ENCODE measurements around the gene VWA7. TPM values are rescaled to one million over a fixed set of nuclear protein-coding genes. Genes with fewer than 3 reads are reported as not detected.

The VWA7 gene
- total RNA-seq, 2 donors from 2014 or later = 0.64 to 0.95 TPM

- peak overlapping the region; percentile 41 for H3K27ac Mint-ChIP-seq
- Histone ChIP-seq H3K27me3 (ENCODE audit: control insufficient read depth, insufficient read depth, low read length, poor library complexity, severe bottlenecking) (no peaks in the 10 kb centered on the region), H3K27ac (ENCODE audit: low read depth, low read length) (no peak overlapping the region), H3K36me3 (ENCODE audit: control insufficient read depth, insufficient read depth, low read length) (no peaks in the 10 kb centered on the region), H3K9ac (ENCODE audit: extremely low read depth, low read length, poor library complexity, severe bottlenecking) (no peak overlapping the region), H3K4me3 (ENCODE audit: low read length) (no peak overlapping the region), H3K4me1 (ENCODE audit: control insufficient read depth, insufficient read depth, low read length) (no peaks in the 10 kb centered on the region), H3K9me3 (ENCODE audit: control insufficient read depth, low read length) (no peaks in the 10 kb centered on the region)
- H3K27me3 Mint-ChIP-seq (ENCODE audit: insufficient read depth) = no peaks in the 10 kb centered on the region
- H3K9me3 Mint-ChIP-seq = no peaks in the 10 kb centered on the region
- H3K4me1 Mint-ChIP-seq = peaks cover 18% of the 10 kb centered on the region
- 92 to 100% methylated on average over 3 to 9 of the region's 9 CpGs for WGBS, 2 experiments (ENCODE audit: insufficient coverage in 1 of 2, insufficient read length in 1 of 2)
- no peak for DNase-seq
- no peak for TF ChIP-seq CTCF (conservative IDR thresholded peaks at IDR 0.05)
- H3K4me3 Mint-ChIP-seq = peak overlapping the region; percentile 51
- peaks cover 19% of the 10 kb centered on the region for H3K36me3 Mint-ChIP-seq (ENCODE audit: low read depth)
Measured at GRCh38 chr6:31765559-31765909, 11.6 kb downstream of the VWA7 start.

- Histone ChIP-seq H3K27ac (ENCODE audit: low read depth, low read length) (no peak overlapping the region), H3K9ac (ENCODE audit: extremely low read depth, low read length, poor library complexity, severe bottlenecking) (no peak overlapping the region), H3K36me3 (ENCODE audit: control insufficient read depth, insufficient read depth, low read length) (no peaks in the 10 kb centered on the region), H3K9me3 (ENCODE audit: control insufficient read depth, low read length) (no peaks in the 10 kb centered on the region), H3K4me3 (ENCODE audit: low read length) (no peak overlapping the region), H3K27me3 (ENCODE audit: control insufficient read depth, insufficient read depth, low read length, poor library complexity, severe bottlenecking) (no peaks in the 10 kb centered on the region), H3K4me1 (ENCODE audit: control insufficient read depth, insufficient read depth, low read length) (no peaks in the 10 kb centered on the region)
- Mint-ChIP-seq H3K36me3 (ENCODE audit: low read depth) (peaks cover 23% of the 10 kb centered on the region), H3K9me3 (no peaks in the 10 kb centered on the region), H3K4me3 (no peak overlapping the region), H3K27ac (peak overlapping the region; percentile 67), H3K4me1 (peaks cover 18% of the 10 kb centered on the region), H3K27me3 (ENCODE audit: insufficient read depth) (no peaks in the 10 kb centered on the region)
- no peak for TF ChIP-seq CTCF (conservative IDR thresholded peaks at IDR 0.05)
- no peak for DNase-seq
- WGBS, 2 experiments (ENCODE audit: insufficient coverage in 1 of 2, insufficient read length in 1 of 2) = 88 to 93% methylated on average over 2 to 4 of the region's 4 CpGs
Measured at GRCh38 chr6:31764198-31764597, 12.9 kb downstream of the VWA7 start.

- H3K27me3 Mint-ChIP-seq (ENCODE audit: insufficient read depth) = no peaks in the 10 kb centered on the region
- H3K36me3 ChIP-seq (ENCODE audit: control insufficient read depth, insufficient read depth, low read length) = no peaks in the 10 kb centered on the region
- H3K9me3 ChIP-seq (ENCODE audit: control insufficient read depth, low read length) = no peaks in the 10 kb centered on the region
- H3K4me3 Mint-ChIP-seq = no peak overlapping the region
- H3K4me3 ChIP-seq (ENCODE audit: low read length) = no peak overlapping the region
- H3K4me1 Mint-ChIP-seq = peaks cover 18% of the 10 kb centered on the region
- no peaks in the 10 kb centered on the region for H3K27me3 ChIP-seq (ENCODE audit: control insufficient read depth, insufficient read depth, low read length, poor library complexity, severe bottlenecking)
- 0 to 39% methylated on average over 1 of the region's 1 CpG for WGBS, 2 experiments (ENCODE audit: insufficient coverage in 1 of 2, insufficient read length in 1 of 2)
- peak; percentile 86 for DNase-seq
- H3K9ac ChIP-seq (ENCODE audit: extremely low read depth, low read length, poor library complexity, severe bottlenecking) = no peak overlapping the region
- peak overlapping the region; percentile 77 for H3K27ac Mint-ChIP-seq
- H3K27ac ChIP-seq (ENCODE audit: low read depth, low read length) = peak overlapping the region; percentile 86
- TF ChIP-seq CTCF (conservative IDR thresholded peaks at IDR 0.05) = no peak
- H3K4me1 ChIP-seq (ENCODE audit: control insufficient read depth, insufficient read depth, low read length) = no peaks in the 10 kb centered on the region
- no peaks in the 10 kb centered on the region for H3K9me3 Mint-ChIP-seq
- peaks cover 25% of the 10 kb centered on the region for H3K36me3 Mint-ChIP-seq (ENCODE audit: low read depth)
Measured at GRCh38 chr6:31763619-31763940, 13.5 kb downstream of the VWA7 start.
